ENCODE measurements around the gene STXBP2.

STXBP2 gene

GRCh38 chr19:7681340-7682174 lies 44.6 kb downstream of the STXBP2 start:
- DNase-seq: peak; percentile 75
- TF ChIP-seq CTCF (IDR thresholded peaks at IDR 0.05): peak; percentile 16
- peaks cover 41% of the 10 kb centered on the region for H3K4me1 Mint-ChIP-seq
- no peak overlapping the region for H3K27ac Mint-ChIP-seq
- no peaks in the 10 kb centered on the region for H3K9me3 Mint-ChIP-seq
- peaks cover 29% of the 10 kb centered on the region for H3K36me3 Mint-ChIP-seq (ENCODE audit: low read depth)
- peaks cover 30% of the 10 kb centered on the region for H3K27me3 Mint-ChIP-seq (ENCODE audit: low read depth, poor library complexity)
- H3K4me3 Mint-ChIP-seq: peak overlapping the region; percentile 89

- peaks cover 23% of the 10 kb centered on the region for H3K27me3 Mint-ChIP-seq (ENCODE audit: low read depth, poor library complexity)
- no peak for TF ChIP-seq CTCF (IDR thresholded peaks at IDR 0.05)
- no peaks in the 10 kb centered on the region for H3K9me3 Mint-ChIP-seq
- H3K36me3 Mint-ChIP-seq (ENCODE audit: low read depth): peaks cover 29% of the 10 kb centered on the region
- no peak overlapping the region for H3K27ac Mint-ChIP-seq
- DNase-seq: no peak
- H3K4me1 Mint-ChIP-seq: peaks cover 37% of the 10 kb centered on the region
- H3K4me3 Mint-ChIP-seq: peak overlapping the region; percentile 89
Measured at GRCh38 chr19:7682175-7682855, 45.4 kb downstream of the STXBP2 start.

- Mint-ChIP-seq H3K9me3 (no peaks in the 10 kb centered on the region), H3K36me3 (ENCODE audit: low read depth) (peaks cover 29% of the 10 kb centered on the region), H3K27ac (peak overlapping the region; percentile 89), H3K4me3 (no peak overlapping the region), H3K4me1 (peaks cover 15% of the 10 kb centered on the region), H3K27me3 (ENCODE audit: low read depth, poor library complexity) (no peaks in the 10 kb centered on the region)
- no peak for DNase-seq
- TF ChIP-seq CTCF (IDR thresholded peaks at IDR 0.05): no peak
Measured at GRCh38 chr19:7685546-7686445, 48.9 kb downstream of the STXBP2 start.

- no peak overlapping the region for H3K27ac Mint-ChIP-seq
- TF ChIP-seq CTCF (IDR thresholded peaks at IDR 0.05): no peak
- no peak overlapping the region for H3K4me3 Mint-ChIP-seq
- peaks cover 29% of the 10 kb centered on the region for H3K36me3 Mint-ChIP-seq (ENCODE audit: low read depth)
- DNase-seq: no peak
- H3K9me3 Mint-ChIP-seq: no peaks in the 10 kb centered on the region
- H3K27me3 Mint-ChIP-seq (ENCODE audit: low read depth, poor library complexity): no peaks in the 10 kb centered on the region
- peaks cover 10% of the 10 kb centered on the region for H3K4me1 Mint-ChIP-seq
Measured at GRCh38 chr19:7687177-7687576, 50.3 kb downstream of the STXBP2 start.

- Mint-ChIP-seq H3K27me3 (ENCODE audit: low read depth, poor library complexity) (no peaks in the 10 kb centered on the region), H3K4me3 (no peak overlapping the region), H3K36me3 (ENCODE audit: low read depth) (peaks cover 12% of the 10 kb centered on the region), H3K9me3 (no peaks in the 10 kb centered on the region), H3K4me1 (peaks cover 10% of the 10 kb centered on the region), H3K27ac (no peak overlapping the region)
- no peak for TF ChIP-seq CTCF (IDR thresholded peaks at IDR 0.05)
- no peak for DNase-seq
Measured at GRCh38 chr19:7689165-7689564, 52.3 kb downstream of the STXBP2 start.
